Right renal cortex interstitium (tissue), 3 donors: Measurements from ENCODE around the gene CFDP1. TPM values are rescaled to one million over a fixed set of nuclear protein-coding genes. Genes with fewer than 3 reads are reported as not detected.

Experiments
- DNase-seq, 3 donors: peaks; one replicate each; pipeline ENCODE4 v3.0.0-alpha.2; 2013; ENCODE audit warnings: low read depth in 3 of 3, low spot score in 2 of 3
- polyA plus RNA-seq, 3 donors: library from polyadenylated mRNA; unstranded; fragments of 120-200 nt; gene quantifications; one replicate each; pipeline ENCODE4 v1.2.1, GENCODE V29; 2013; ENCODE audit not compliant: insufficient read length in 3 of 3

Gene CFDP1
- polyA plus RNA-seq, 3 donors = 202 to 221 (median 203) TPM

GRCh38 chr16:75415169-75415905 is 18.0 kb downstream of the CFDP1 start:
- DNase-seq = no peak

- no peak for DNase-seq
Measured at GRCh38 chr16:75413951-75414350, 19.4 kb downstream of the CFDP1 start.

GRCh38 chr16:75406943-75407342 is 26.4 kb downstream of the CFDP1 start:
- DNase-seq = no peak

GRCh38 chr16:75402821-75403475 is 30.4 kb downstream of the CFDP1 start:
- no peak for DNase-seq

- DNase-seq = no peak
Measured at GRCh38 chr16:75402159-75402820, 31.0 kb downstream of the CFDP1 start.

- no peak for DNase-seq
Measured at GRCh38 chr16:75401691-75402090, 31.6 kb downstream of the CFDP1 start.

GRCh38 chr16:75398333-75398732 is 35.0 kb downstream of the CFDP1 start:
- DNase-seq = no peak

GRCh38 chr16:75394941-75395340 is 38.4 kb downstream of the CFDP1 start:
- no peak for DNase-seq

- DNase-seq = no peak
Measured at GRCh38 chr16:75392906-75393305, 40.4 kb downstream of the CFDP1 start.

- no peak for DNase-seq
Measured at GRCh38 chr16:75390926-75391653, 42.2 kb downstream of the CFDP1 start.

GRCh38 chr16:75389096-75389690 is 44.1 kb downstream of the CFDP1 start:
- DNase-seq = no peak

- no peak for DNase-seq
Measured at GRCh38 chr16:75387951-75388350, 45.4 kb downstream of the CFDP1 start.

- peak; percentile 63 to 71 (median 65) for DNase-seq
Measured at GRCh38 chr16:75385507-75386152, 47.7 kb downstream of the CFDP1 start.

GRCh38 chr16:75383141-75383540 is 50.2 kb downstream of the CFDP1 start:
- DNase-seq = no peak

- DNase-seq = no peak
Measured at GRCh38 chr16:75382611-75383010, 50.7 kb downstream of the CFDP1 start.

- DNase-seq = no peak
Measured at GRCh38 chr16:75380870-75381269, 52.4 kb downstream of the CFDP1 start.

GRCh38 chr16:75379911-75380847 is 53.1 kb downstream of the CFDP1 start:
- DNase-seq = no peak

GRCh38 chr16:75379339-75379738 is 54.0 kb downstream of the CFDP1 start:
- no peak for DNase-seq

GRCh38 chr16:75378616-75379015 is 54.7 kb downstream of the CFDP1 start:
- no peak for DNase-seq
